Measurements from ENCODE around the gene FGFBP2.

The FGFBP2 gene, protein sequence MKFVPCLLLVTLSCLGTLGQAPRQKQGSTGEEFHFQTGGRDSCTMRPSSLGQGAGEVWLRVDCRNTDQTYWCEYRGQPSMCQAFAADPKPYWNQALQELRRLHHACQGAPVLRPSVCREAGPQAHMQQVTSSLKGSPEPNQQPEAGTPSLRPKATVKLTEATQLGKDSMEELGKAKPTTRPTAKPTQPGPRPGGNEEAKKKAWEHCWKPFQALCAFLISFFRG

DNA sequence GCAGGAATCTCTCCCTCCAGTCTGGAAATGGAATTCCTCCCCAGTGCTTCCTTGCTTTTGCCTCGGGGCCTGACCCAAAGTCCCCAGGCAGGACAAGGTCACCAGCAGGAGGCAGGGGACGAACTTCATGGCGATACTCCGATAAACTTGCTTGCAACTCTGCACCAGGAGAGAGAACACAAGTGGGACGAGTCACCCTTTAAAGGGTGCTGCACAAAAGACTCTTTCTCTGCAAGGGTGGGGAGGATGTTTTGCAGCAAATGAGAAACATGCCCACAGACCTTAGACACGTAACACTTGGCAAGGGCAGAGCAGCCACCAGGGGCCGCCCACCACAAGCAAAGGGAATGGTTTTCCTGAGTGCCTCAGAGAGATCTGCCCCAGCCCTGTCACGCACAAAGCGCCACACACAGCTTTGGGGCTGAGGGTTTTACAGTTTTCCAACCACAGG, at the start of gene FGFBP2:
TSS of gene FGFBP2 (minus strand) at position 175 of the 451 bp plus-strand sequence. CDS start at position 129, 46 bp downstream.
- peak; percentile 78 for DNase-seq

DNA sequence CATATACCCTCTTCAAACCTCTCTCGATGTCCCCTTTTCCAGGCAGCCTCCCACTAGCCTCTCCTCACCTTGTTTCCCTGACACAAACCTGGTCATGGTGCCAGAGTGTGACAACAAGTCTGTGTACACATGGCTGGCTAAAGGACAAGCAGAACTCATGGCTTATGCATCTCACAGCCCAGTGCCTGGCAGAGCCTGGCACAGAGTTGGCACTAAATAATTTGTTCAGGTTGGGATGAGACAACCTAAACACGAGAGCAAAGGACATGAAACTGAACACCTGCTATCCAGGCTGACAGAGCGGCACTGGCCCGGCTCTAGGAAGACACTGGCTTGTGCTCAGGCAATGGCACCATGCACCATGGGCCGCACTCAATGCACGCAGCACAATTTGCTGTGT, 48.2 kb upstream of the FGFBP2 start:
- DNase-seq: no peak

DNA sequence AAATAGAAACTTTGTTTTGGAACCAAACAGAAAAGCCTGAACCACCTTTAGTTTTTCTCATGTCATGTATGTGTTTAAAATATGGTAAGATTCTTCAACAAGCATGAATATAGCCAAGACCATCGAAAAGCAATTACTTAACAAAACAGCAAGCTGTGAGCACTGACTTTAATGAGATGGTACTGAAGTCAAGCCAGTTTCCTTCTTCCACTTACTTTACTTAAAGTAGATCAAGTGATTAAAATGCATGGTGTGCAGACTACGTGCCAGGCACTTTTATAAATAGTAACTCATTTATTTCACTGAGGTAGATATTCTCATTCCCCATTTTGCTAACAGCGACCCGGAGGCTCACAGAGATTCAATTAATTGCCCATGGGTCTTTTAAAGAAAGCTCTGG, 46.2 kb upstream of the FGFBP2 start:
- no peak for DNase-seq

DNA sequence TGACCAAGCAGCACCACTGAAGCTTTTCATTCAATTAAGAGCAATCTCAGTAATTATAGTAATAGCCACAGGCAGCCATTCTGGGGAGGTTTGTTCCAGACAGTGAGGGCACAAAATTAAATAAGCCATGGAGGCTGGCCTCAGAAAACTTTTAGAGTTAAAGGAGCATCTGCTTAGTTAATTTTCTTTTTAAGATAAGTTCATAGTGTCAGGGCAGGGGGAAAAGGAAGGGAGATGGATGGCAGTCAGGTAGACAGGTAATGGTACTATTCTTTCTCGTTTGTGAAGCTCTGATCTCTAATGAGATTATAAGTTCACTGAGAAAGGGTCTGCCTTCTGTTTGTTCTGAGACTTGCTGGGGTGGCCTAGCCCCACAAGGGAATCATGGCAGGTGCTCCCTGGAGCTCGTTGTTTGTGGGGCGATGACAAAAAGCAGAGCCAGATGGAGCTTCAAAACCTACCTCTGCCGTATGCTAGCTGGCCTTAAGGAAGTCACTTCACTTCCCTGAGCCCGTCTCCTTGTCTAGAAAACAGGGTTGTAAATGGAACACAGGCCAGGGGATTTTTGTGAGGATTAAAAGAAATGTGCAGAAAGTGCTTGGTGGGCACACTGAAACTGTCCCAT, 44.6 kb upstream of the FGFBP2 start:
- no peak for DNase-seq

DNA sequence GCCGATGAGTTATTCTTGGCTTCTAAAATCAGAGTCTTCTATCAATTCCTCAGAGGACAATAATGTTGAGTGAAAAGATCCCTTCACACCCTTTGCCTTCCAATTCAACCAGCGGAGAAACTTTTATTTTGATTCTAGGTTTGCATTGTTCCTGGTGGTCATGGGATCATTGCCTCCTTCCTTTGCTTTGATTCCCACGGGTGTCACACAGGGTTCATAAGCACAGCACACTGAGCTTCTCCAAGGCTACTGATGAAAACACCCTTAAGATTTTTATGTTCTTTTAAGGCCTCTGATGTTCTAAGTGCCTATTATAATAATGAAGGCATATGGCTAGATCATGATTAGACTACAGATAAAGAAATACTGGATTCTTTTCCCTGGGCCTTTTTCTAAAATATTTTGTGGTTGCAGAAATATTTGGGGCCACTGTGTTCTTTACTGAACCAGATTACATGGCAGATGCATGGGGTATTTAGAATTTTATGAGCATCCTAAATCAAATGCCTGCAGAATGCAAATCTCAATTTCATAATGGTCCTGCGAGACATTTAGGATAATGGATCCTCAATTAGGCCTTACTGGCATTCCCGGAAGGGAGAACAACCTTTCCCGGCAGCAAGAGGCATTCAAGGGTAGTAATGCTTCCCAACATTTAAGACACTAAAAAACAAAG, 43.9 kb upstream of the FGFBP2 start:
- DNase-seq: no peak

DNA sequence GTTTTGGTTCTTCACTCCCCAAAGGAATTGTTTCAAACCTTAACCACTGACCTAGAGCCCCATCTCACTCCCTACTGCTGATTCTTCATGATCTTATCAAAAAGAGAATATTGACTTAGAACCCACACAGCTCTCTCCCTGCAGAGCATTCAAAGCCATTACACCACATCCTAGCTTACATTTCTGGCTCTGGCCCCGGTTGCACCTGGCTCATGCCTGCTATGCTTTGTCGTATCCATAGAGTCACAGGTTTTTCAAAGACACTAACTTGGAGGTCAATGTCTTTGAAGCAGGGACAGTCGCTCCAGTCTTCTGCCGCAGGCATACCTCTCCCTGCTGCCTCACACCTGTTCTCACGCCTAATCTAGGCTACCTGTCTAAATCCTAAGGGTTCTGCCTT, 42.7 kb upstream of the FGFBP2 start:
- DNase-seq: no peak

DNA sequence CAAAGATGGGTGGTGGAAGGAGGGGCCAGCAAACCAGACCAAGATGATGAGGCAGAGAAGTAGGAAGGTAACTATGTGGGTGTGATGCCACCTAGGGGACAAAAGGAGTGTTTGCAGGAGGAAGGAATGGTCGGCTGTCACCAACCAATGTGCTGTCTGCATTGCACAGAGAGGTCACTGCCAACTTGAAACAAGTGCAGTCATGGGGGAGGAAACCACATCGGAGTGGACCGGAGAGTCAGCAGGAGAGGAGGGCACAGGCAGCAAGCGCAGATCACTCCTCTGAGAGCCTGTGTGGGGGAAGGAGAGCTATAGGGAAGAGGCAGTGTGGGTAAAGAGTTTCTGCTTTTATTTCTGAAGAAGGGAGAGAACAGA, 38.5 kb upstream of the FGFBP2 start:
- peak; percentile 80 for DNase-seq

DNA sequence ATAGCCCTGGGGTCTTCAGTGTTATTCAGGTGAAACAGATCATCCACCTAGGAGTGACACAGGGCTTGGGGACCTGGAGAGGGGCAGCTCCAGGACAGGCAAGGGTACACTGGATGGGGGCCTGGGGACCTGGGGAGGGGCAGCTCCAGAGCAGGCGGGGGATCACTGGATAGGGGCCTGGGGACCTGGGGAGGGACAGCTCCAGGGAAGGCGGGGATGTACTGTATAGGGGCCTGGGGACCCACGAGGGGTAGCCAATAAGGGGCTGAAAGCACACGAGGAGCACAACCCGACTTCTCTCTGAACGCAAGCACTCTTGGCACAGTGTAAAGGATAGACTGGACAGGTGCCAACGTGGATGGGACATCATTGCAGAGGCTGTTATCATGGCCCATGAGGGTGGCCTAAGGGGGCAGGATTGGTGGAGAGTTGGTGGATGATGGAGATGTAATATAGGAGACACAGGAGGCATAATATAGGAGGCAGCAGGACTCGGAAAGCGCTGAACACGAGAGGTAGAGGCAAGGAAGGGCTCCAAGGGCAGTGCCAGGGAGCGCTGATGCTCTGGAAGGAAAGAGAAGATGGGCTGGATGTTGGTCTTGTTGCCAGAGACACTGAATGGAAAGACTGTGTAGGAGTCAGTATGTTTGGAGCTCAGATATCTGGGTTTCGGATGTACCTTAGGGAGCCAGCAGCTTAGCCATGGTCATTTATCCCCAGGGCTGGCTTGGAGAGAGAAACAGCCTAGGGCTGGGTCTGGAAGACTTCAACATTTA, 37.9 kb upstream of the FGFBP2 start:
- no peak for DNase-seq

DNA sequence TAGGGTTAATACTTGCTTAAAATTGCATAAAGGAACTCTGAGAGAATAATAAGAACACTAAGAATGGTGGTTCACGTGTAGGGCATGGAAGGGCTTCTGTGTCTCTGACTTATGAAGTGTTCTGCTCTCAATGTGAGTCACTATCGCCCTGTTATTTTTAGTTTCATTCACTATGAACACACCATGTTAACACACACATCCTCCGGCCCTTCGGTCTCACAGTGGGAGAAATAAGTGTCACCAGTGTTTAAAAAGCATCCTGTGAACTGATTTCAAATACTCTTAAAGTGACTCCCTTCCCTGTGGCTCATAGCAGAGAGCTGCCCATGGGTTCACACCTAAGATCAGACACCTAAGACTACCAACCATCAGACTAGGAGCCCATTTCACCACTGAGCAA, 33.8 kb upstream of the FGFBP2 start:
- no peak for DNase-seq

DNA sequence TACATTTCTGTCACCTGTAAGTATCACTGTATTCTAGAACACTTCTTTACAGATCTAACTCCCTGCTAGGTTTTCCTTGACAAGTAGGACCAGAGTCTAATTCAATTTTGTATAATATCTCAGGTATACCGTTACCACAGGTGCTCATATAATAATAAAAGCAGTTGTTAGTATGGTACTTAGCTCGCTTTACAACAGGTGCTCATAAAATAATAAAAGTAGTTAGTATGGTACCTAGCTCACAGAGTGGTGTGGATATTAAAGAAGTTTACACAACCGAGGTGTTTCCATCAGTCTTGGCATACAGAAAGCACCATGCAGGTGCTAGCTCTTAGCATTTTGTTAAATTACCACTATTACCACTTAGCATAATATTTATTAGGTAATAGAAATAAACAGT, 32.9 kb upstream of the FGFBP2 start:
- no peak for DNase-seq

DNA sequence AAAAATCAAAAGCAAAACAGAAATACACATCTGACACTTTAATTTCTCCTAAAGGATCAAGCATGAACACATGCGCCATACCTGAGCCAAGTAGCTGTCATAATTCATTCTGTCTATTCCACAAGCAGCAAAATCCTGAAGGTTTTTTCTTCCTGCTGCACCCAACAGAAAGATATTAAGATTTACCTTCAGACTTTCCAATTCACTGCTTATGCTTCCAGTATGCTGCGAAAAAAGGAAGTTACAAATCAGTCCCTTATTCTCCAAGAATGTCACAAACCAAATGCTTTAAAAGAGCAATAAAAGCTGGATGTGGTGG, 29.2 kb upstream of the FGFBP2 start:
- no peak for DNase-seq

DNA sequence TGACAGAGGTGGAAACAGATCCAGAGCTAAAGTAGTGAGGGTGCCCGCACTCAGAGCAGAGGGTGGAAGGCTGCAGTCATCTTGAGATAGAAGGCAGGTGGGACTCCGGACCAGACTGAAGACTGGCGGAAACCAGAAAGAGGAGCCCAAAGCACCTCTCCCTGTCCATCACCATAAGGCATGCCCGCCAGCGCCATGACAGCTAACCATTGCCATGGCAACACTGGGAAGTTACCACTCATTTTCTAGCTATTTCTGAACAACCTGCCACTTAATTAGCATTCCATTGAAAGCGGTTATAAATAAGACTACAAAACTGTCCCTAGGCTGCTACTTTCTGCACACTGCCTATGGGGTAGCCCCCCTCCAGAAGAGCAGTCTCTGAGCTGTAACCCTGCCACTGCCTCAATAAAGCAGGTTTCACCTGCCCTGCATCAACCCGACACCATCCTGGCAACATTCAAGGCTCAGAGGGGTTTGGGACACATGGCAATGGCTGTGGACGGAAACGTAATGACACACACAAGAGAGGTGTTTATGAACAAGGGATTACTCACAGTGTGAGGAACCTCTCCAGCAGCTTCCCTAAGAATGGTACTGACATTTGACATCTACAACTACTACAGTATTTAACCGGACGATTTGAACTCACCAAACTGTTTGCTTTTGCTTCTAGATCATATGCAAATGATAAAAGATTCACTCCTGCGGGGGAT, 27.8 kb upstream of the FGFBP2 start:
- DNase-seq: no peak

DNA sequence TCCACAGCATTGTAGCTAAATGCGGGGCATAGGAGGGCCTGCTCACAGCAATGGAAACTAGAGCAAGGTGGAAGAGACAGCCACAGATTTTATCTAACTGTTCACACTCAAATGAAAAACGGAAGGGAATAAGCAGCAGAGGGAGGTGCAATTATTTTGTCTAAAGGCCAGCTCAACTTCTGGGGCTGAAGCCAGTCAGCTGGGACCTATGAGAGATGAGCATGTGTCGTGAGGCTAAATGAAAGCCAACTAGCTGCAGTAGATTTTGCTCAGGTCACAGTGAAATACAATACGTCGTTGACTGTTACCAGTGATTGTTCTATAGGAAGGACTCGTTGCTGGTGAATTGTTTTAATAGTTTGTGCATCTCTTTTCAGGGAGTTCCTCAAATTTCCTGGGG, 26.4 kb upstream of the FGFBP2 start:
- no peak for DNase-seq

DNA sequence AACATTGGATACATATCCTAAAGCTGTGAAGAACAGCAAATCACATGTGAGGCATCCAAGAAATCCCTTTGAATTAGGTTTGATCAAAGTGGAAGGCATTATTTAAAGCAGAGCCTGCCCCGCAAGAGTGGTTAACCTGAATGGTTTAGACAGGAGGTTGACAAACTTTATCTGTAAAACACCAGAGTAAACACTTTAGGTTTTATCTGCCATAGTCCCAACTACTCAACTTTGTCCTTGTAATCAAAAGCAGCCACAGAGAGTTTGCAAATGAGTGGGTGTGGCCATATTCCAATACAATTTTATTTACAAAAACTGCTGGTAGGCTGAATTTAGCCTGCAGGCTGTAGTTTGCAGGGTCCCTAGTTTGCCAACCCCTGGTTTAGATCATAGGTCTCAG, 25.2 kb upstream of the FGFBP2 start:
- DNase-seq: no peak

DNA sequence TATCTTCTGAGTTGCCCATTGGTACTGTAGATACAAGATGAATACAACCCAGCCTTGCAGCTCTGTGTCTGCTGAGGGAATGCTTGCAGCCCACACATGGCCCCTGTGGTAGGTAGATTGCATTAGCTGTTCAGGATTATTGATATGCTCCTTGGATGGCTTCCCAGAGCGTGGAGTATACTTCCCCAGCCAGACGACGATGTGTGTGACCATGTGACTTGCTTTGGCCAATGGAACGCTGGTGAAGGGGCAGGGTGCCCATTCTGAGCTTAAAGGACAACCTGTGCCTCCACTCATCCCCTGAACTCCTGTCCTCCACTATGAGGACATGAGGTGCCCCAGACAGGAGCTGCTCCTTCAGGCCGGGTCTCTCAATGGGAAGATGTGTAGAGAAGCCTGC, 23.9 kb upstream of the FGFBP2 start:
- no peak for DNase-seq

DNA sequence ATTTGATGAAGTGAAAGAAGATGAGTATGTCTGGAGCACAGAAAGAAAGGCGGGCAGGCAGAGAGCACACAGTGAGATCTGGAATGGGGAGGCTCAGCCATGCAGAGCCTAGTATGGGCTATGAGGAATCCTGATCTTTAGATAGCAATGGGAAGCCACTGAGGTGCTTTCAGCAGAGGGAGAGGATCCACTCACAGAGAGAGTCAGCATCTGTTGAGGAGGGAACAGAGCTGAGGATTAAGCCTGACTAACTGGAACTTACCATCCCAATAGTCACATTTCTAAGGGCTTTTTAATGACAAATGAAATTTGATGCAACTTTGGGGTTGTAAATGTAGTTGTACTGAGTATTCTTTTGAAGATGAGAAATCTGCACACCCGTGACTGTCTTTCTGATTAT, 20.6 kb upstream of the FGFBP2 start:
- DNase-seq: no peak

DNA sequence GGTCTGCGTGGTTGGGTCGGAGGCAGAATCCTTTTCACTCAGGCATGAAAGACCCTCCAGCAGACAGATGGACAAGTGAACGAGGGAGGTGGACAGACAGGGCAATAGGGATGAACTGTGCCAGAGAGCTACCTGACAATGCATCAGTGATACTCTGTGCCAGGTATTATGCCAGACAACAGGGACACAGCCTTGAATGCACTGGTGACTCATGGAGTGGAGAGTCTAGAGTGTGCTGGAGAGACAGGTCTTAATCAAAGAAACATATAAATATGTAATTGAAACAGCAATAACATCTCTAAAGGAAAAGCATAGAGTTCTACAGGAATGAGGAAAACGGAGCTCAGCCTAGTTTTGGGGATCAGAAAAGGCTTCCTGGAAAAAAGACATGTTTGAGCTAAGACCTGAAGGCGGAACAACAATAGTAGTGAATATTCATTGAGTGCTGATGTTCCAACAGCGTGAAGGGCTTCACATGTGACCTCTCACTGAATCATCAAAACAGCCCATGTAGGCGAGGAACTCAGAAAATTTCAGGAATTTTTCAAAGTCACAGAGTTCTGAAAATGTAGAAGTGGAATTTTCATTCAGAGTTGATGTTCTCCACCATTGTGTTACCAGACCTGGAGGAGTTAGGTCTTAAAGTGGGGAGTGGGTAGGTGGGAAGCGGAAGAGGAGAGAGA, 20.0 kb upstream of the FGFBP2 start:
- no peak for DNase-seq

DNA sequence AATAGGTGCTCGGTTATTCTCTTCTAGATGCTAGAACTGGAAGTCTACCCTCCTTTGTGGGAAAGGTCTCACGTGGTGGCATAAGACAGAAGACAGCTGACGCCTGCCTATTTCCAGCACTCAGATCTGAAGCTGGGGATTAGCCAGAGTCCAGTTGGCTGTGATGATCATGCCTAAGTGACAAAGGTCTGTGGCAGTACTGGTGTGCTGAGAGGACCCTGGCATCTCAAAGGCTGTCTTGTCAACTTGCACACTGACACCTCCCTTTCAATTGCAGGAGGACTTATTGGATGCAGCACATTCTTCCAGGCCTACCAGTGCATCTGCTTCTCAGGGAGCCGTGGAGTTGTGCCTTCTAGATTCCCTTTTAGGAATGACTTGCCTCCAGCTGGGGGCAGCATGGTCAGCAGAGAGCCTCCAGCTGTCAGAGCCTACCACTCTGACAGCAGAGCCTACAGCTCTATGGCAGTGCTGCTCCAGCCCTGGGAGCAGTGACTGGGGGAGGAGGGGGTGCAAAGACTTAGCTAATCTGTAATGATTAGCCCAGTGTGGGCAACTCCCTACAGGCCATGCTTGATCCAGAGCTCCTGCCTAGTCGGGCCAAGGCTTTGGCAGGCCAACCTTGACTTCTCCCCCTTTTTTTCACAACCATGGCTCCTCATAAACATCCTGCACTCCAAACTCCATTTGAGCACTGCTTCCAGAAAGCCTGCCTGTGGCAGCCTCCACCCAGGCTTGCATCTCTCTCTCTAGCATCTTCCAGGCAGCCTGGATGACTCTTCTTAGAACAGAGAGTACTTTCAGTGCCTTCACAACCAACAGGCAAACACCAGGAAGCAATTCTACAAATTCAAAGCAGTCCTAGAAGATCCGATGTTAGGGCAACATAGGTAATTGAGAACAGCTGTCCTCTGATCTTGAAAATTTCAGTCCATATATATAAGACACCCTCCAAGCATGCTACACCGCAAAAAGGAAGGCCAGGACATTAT, 13.8 kb upstream of the FGFBP2 start:
- no peak for DNase-seq

DNA sequence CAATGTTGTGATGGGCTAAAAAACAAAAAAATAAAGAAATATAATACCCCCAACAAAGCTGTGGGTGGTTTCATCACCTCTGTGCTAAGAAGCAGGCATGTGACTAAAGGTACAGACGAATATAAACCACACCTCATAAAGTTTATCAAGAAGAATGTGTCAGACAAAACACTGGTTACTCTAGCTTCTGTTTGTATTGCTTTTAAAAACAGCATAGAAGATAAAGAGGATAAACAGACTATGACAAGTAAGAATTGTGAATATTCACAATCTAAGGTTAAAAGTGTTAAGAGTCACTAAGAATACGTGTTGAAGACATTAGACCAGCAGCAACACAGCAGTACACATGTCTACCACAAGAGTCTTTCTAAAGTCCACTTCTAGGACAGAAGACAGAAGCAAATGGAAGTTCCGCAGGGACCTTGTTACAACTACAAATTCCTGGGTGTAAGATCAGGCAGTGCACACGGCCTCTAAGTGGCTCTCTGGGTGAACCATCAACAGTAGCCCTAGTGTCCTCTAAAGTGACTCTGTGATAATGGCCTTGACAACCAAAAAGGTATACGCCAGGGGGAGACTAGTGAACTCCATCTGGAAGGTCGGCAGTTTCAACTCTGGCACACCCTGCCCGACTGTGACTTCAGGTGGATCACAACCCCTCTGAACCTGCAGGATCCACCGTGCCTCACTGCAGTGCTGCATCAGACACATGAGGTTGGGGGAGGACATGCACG, 8.3 kb upstream of the FGFBP2 start:
- no peak for DNase-seq

DNA sequence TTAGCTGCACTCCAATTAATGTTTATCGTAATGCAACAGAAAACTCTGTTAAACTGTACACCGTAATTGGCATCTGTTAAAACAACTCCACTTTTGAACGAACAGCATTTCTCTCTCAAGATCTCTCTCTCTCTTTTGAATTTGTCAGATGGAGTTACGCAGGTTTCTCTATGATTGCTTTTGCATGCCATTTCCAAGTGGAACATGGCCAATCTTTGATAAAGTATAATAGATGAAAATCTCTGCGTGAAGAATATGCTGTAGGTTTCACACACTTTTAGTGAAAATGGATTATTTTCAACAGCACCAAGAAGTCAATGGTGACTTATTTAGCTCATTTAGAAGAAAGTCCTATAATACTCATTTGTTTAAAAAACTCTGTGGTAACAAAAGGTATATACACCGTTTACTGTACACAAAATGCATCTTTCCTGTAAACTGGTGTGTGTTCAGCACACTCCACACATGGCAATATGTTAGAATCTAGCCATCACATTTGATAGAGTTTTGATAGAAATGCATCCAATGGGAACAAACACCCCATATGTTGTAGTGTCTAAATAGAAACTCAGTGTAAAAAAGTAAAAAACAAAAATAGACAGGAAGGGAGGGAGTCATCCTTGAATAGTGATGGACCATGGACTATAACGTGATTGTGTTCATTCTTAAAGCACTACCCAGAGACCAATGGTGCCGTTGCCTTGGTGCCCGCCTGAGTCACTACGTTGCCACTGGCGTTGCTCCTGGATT, 5.8 kb upstream of the FGFBP2 start:
- DNase-seq: no peak

All from femur (tissue), 1 donor.